ENCODE data around the gene OXSR1. TPM values are rescaled to one million over a fixed set of nuclear protein-coding genes. Genes with fewer than 3 reads are reported as not detected.

Gene OXSR1
- total and polyA plus RNA-seq, 4 donors, result 4.3 to 24.7 (median 12.2) TPM

DNA sequence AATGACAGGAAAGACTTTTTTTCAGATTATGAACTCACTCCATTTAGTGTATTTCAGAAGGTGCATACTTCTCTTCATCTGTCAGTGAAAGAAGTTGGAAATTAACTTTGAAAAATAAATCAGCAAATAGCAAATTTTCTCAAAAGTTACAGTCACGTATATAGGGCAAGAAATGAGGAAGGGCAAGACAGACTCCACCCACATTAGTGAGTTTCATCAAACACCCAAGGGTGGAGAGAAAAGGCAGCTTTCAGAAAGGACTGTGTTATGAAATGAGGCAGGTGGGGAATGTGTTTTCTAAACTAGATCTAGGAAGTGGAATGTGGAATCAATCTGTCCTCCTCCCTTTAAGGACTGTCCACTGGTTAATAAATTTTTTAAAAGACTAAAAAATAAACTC, 103.2 kb downstream of the OXSR1 start:
- Histone ChIP-seq H3K4me3 (ENCODE audit: low read depth in 1 of 3, low read length in 3 of 3) (no peak overlapping the region), H3K27ac (ENCODE audit: low read depth in 1 of 2, low read length in 2 of 2) (no peak overlapping the region), H3K27me3 (ENCODE audit: control insufficient read depth in 4 of 4, insufficient read depth in 4 of 4, low read length in 3 of 4) (no peaks in the 10 kb centered on the region), H3K9me3 (ENCODE audit: control insufficient read depth in 4 of 4, low read length in 3 of 4) (no peaks in the 10 kb centered on the region), H3K9ac (ENCODE audit: low read depth in 1 of 2, low read length in 2 of 2) (no peak overlapping the region), H3K36me3 (ENCODE audit: control insufficient read depth in 4 of 4, insufficient read depth in 3 of 4, low read depth in 1 of 4, low read length in 3 of 4) (no peaks in the 10 kb centered on the region), H3K4me1 (ENCODE audit: control insufficient read depth in 4 of 4, insufficient read depth in 4 of 4, low read length in 3 of 4) (peaks cover 5 to 18% (median 12%) of the 10 kb centered on the region in 4 donors)
- WGBS, result 75% methylated on average over 1 of the region's 1 CpG
- no peak for TF ChIP-seq NR2F2 (IDR thresholded peaks at IDR 0.05)
- no peak for TF ChIP-seq RAD21 (IDR thresholded peaks at IDR 0.05)
- TF ChIP-seq JUND (IDR thresholded peaks at IDR 0.05), result no peak
- no peak for TF ChIP-seq SP1 (IDR thresholded peaks at IDR 0.05)
- TF ChIP-seq GABPA (IDR thresholded peaks at IDR 0.05 in 1 of 2, conservative IDR thresholded peaks at IDR 0.05 in 1 of 2), result no peak
- no peak for TF ChIP-seq TAF1 (conservative IDR thresholded peaks at IDR 0.05)
- TF ChIP-seq HNF4G (IDR thresholded peaks at IDR 0.05), result no peak
- no peak for TF ChIP-seq FOXA1 (IDR thresholded peaks at IDR 0.05)
- TF ChIP-seq FOXA2 (IDR thresholded peaks at IDR 0.05), result no peak
- no peak for TF ChIP-seq MAX (IDR thresholded peaks at IDR 0.05)
- TF ChIP-seq, protein P1, sequence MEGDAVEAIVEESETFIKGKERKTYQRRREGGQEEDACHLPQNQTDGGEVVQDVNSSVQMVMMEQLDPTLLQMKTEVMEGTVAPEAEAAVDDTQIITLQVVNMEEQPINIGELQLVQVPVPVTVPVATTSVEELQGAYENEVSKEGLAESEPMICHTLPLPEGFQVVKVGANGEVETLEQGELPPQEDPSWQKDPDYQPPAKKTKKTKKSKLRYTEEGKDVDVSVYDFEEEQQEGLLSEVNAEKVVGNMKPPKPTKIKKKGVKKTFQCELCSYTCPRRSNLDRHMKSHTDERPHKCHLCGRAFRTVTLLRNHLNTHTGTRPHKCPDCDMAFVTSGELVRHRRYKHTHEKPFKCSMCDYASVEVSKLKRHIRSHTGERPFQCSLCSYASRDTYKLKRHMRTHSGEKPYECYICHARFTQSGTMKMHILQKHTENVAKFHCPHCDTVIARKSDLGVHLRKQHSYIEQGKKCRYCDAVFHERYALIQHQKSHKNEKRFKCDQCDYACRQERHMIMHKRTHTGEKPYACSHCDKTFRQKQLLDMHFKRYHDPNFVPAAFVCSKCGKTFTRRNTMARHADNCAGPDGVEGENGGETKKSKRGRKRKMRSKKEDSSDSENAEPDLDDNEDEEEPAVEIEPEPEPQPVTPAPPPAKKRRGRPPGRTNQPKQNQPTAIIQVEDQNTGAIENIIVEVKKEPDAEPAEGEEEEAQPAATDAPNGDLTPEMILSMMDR (IDR thresholded peaks at IDR 0.05; ENCODE audit: low read depth, low read length, missing input control), result no peak
- TF ChIP-seq YY1 (IDR thresholded peaks at IDR 0.05), result no peak
- TF ChIP-seq, protein P2, sequence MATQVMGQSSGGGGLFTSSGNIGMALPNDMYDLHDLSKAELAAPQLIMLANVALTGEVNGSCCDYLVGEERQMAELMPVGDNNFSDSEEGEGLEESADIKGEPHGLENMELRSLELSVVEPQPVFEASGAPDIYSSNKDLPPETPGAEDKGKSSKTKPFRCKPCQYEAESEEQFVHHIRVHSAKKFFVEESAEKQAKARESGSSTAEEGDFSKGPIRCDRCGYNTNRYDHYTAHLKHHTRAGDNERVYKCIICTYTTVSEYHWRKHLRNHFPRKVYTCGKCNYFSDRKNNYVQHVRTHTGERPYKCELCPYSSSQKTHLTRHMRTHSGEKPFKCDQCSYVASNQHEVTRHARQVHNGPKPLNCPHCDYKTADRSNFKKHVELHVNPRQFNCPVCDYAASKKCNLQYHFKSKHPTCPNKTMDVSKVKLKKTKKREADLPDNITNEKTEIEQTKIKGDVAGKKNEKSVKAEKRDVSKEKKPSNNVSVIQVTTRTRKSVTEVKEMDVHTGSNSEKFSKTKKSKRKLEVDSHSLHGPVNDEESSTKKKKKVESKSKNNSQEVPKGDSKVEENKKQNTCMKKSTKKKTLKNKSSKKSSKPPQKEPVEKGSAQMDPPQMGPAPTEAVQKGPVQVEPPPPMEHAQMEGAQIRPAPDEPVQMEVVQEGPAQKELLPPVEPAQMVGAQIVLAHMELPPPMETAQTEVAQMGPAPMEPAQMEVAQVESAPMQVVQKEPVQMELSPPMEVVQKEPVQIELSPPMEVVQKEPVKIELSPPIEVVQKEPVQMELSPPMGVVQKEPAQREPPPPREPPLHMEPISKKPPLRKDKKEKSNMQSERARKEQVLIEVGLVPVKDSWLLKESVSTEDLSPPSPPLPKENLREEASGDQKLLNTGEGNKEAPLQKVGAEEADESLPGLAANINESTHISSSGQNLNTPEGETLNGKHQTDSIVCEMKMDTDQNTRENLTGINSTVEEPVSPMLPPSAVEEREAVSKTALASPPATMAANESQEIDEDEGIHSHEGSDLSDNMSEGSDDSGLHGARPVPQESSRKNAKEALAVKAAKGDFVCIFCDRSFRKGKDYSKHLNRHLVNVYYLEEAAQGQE (IDR thresholded peaks at IDR 0.05), result no peak
- no peak for TF ChIP-seq RXRA (IDR thresholded peaks at IDR 0.05)
- TF ChIP-seq, protein P3, sequence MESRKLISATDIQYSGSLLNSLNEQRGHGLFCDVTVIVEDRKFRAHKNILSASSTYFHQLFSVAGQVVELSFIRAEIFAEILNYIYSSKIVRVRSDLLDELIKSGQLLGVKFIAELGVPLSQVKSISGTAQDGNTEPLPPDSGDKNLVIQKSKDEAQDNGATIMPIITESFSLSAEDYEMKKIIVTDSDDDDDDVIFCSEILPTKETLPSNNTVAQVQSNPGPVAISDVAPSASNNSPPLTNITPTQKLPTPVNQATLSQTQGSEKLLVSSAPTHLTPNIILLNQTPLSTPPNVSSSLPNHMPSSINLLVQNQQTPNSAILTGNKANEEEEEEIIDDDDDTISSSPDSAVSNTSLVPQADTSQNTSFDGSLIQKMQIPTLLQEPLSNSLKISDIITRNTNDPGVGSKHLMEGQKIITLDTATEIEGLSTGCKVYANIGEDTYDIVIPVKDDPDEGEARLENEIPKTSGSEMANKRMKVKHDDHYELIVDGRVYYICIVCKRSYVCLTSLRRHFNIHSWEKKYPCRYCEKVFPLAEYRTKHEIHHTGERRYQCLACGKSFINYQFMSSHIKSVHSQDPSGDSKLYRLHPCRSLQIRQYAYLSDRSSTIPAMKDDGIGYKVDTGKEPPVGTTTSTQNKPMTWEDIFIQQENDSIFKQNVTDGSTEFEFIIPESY (IDR thresholded peaks at IDR 0.05), result no peak
- TF ChIP-seq EGR1 (IDR thresholded peaks at IDR 0.05; ENCODE audit: low read depth in 2 of 2), result no peak
- TF ChIP-seq, protein P4, sequence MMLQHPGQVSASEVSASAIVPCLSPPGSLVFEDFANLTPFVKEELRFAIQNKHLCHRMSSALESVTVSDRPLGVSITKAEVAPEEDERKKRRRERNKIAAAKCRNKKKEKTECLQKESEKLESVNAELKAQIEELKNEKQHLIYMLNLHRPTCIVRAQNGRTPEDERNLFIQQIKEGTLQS (IDR thresholded peaks at IDR 0.05), result no peak
- TF ChIP-seq HNF4A (conservative IDR thresholded peaks at IDR 0.05), result no peak
- no peak for DNase-seq (ENCODE audit: low spot score)

Measured in liver (tissue), 9 donors.